Rectal smooth muscle tissue (tissue), 1 donor: ENCODE measurements around the gene PAK2.
"Not testable (repeated sequence)": the region's sequence is repeated elsewhere in the genome, so short reads cannot be mapped to it uniquely, and the experiment has no call there.

ENCODE experiments used
- H3K27ac ChIP-seq: one replicate; pipeline ENCODE4 v1.7.0; 2013; ENCODE audit warnings: low read depth, low read length, inconsistent platforms
- H3K27me3 ChIP-seq: one replicate; pipeline ENCODE4 v1.7.0; 2013; ENCODE audit warnings: low read length; ENCODE audit not compliant: control insufficient read depth, insufficient read depth
- H3K36me3 ChIP-seq: one replicate; pipeline ENCODE4 v1.7.0; 2013; ENCODE audit warnings: low read length; ENCODE audit not compliant: control insufficient read depth, insufficient read depth
- H3K4me1 ChIP-seq: one replicate; pipeline ENCODE4 v1.7.0; 2013; ENCODE audit warnings: low read length; ENCODE audit not compliant: control insufficient read depth, insufficient read depth
- H3K4me3 ChIP-seq: one replicate; pipeline ENCODE4 v1.7.0; 2013; ENCODE audit warnings: low read length
- H3K9ac ChIP-seq: one replicate; pipeline ENCODE4 v1.7.0; 2013; ENCODE audit warnings: low read length

The PAK2 gene

GRCh38 chr3:196743569-196743968 is 3.9 kb downstream of the PAK2 start:
- not testable (repeated sequence) for H3K4me3 ChIP-seq, H3K4me1 ChIP-seq, H3K36me3 ChIP-seq, H3K27me3 ChIP-seq, H3K27ac ChIP-seq, H3K9ac ChIP-seq

GRCh38 chr3:196749125-196749524 is 9.5 kb downstream of the PAK2 start:
- H3K9ac ChIP-seq, result no peak overlapping the region
- H3K27me3 ChIP-seq, result no peaks in the 10 kb centered on the region
- H3K27ac ChIP-seq, result no peak overlapping the region
- no peaks in the 10 kb centered on the region for H3K4me1 ChIP-seq
- H3K4me3 ChIP-seq, result no peak overlapping the region
- H3K36me3 ChIP-seq, result no peaks in the 10 kb centered on the region

- Histone ChIP-seq H3K27me3 (no peaks in the 10 kb centered on the region), H3K4me1 (no peaks in the 10 kb centered on the region), H3K4me3 (no peak overlapping the region), H3K27ac (no peak overlapping the region), H3K9ac (no peak overlapping the region), H3K36me3 (no peaks in the 10 kb centered on the region)
Observed at GRCh38 chr3:196753201-196753600, 13.5 kb downstream of the PAK2 start.

DNA sequence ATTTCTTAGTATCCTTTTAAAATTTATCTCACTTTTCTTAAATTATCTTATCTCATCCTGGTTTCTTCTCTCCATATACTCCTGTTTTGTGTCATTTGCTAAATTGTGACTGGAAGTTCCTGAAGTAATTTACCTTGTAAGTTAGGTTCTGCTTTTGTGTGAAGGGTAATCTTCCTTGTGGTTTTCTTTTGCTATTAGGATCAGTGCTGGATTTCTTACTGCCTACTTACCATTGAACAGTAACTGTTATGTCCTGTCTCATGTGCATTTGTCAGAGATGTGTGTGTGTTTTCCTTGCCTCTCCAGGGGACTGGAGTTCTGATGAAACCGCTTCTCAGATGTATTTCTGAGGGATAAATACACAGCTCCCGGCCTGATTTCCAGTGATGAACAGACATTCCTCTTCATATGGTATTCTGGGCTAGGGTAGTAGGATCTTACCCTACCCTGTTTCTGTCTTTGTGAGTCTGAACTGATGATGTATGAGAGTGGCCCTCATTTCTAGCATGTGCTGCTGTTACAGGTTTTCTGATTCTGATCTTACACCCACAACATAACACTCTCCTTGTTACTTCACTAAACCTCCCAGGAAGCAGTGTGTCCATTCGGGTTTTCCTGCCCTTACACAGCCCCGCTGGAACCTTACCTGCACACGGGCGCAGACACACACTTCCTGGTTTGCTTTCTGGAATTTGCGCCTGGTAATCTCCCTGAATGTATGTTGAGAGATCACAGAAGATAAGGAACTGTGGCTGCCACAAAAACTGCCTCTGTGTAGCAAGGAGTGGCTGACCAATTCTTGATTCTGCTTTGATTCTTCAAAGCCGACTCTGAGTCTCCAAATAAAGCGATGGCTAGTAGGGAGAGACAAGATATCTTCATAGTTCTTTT is 14.7 kb downstream of the PAK2 start:
- no peak overlapping the region for H3K4me3 ChIP-seq
- no peaks in the 10 kb centered on the region for H3K4me1 ChIP-seq
- H3K9ac ChIP-seq, result no peak overlapping the region
- no peaks in the 10 kb centered on the region for H3K36me3 ChIP-seq
- no peaks in the 10 kb centered on the region for H3K27me3 ChIP-seq
- no peak overlapping the region for H3K27ac ChIP-seq

DNA sequence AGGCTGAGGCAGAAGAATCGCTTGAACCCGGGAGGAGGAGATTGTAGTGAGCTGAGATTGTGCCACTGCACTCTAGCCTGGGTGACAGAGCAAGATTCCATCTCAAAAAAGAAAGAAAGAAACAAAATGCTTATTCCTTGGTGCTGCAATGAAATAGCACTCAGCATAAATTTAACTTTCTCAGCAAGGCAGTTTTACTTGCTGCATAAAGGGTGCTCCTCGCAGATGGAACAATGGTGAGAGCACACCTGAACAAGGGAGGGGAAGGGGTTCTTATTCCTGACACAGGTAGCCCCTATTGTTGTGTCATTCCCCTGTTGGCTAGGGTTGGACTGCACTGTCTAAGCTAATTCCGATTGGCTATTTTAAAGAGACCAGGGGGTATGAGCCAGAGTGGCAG is 17.1 kb downstream of the PAK2 start:
- no peaks in the 10 kb centered on the region for H3K27me3 ChIP-seq
- H3K27ac ChIP-seq, result no peak overlapping the region
- no peak overlapping the region for H3K9ac ChIP-seq
- H3K36me3 ChIP-seq, result no peaks in the 10 kb centered on the region
- no peaks in the 10 kb centered on the region for H3K4me1 ChIP-seq
- H3K4me3 ChIP-seq, result no peak overlapping the region

- H3K36me3 ChIP-seq, result no peaks in the 10 kb centered on the region
- no peaks in the 10 kb centered on the region for H3K4me1 ChIP-seq
- H3K27ac ChIP-seq, result no peak overlapping the region
- H3K9ac ChIP-seq, result no peak overlapping the region
- no peaks in the 10 kb centered on the region for H3K27me3 ChIP-seq
- H3K4me3 ChIP-seq, result no peak overlapping the region
Observed at GRCh38 chr3:196757876-196758739, 18.5 kb downstream of the PAK2 start.

- Histone ChIP-seq H3K9ac (no peak overlapping the region), H3K27ac (no peak overlapping the region), H3K36me3 (no peaks in the 10 kb centered on the region), H3K4me3 (no peak overlapping the region), H3K27me3 (no peaks in the 10 kb centered on the region), H3K4me1 (no peaks in the 10 kb centered on the region)
Observed at GRCh38 chr3:196763179-196763578, 23.5 kb downstream of the PAK2 start.

GRCh38 chr3:196765454-196765853 is 25.8 kb downstream of the PAK2 start:
- Histone ChIP-seq H3K4me3 (no peak overlapping the region), H3K27ac (no peak overlapping the region), H3K27me3 (no peaks in the 10 kb centered on the region), H3K9ac (no peak overlapping the region), H3K4me1 (no peaks in the 10 kb centered on the region), H3K36me3 (no peaks in the 10 kb centered on the region)

GRCh38 chr3:196771067-196771466 is 31.4 kb downstream of the PAK2 start:
- H3K4me1 ChIP-seq, result peaks cover 2% of the 10 kb centered on the region
- no peaks in the 10 kb centered on the region for H3K27me3 ChIP-seq
- no peak overlapping the region for H3K4me3 ChIP-seq
- H3K36me3 ChIP-seq, result no peaks in the 10 kb centered on the region
- no peak overlapping the region for H3K27ac ChIP-seq
- no peak overlapping the region for H3K9ac ChIP-seq

DNA sequence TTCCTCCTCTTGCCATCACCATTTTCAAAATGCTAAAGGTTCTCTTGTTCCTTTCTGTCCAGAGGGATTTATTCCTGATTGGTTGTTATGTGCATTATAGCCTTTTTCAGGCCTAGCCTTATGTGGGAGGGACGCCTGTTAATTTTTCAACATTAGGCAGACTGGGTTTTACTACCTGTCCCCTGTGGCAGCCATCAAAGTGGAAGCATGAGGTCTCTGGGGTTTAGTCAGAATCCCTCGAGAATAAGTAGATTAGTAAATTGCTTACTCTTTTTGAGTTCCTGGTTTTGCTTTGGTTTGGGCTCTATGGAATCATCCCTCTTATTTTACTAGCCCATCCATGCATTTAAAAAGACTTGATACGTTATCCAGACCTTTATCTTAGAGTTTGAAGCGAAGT is 32.4 kb downstream of the PAK2 start:
- Histone ChIP-seq H3K27ac (no peak overlapping the region), H3K9ac (no peak overlapping the region), H3K27me3 (no peaks in the 10 kb centered on the region), H3K4me3 (no peak overlapping the region), H3K36me3 (no peaks in the 10 kb centered on the region), H3K4me1 (peaks cover 2% of the 10 kb centered on the region)

GRCh38 chr3:196772897-196773296 is 33.2 kb downstream of the PAK2 start:
- Histone ChIP-seq H3K9ac (no peak overlapping the region), H3K4me1 (peaks cover 2% of the 10 kb centered on the region), H3K27me3 (no peaks in the 10 kb centered on the region), H3K27ac (no peak overlapping the region), H3K4me3 (no peak overlapping the region), H3K36me3 (no peaks in the 10 kb centered on the region)

GRCh38 chr3:196774191-196774820 is 34.6 kb downstream of the PAK2 start:
- Histone ChIP-seq H3K4me3 (no peak overlapping the region), H3K9ac (no peak overlapping the region), H3K36me3 (no peaks in the 10 kb centered on the region), H3K27me3 (no peaks in the 10 kb centered on the region), H3K4me1 (peaks cover 4% of the 10 kb centered on the region), H3K27ac (no peak overlapping the region)
